ENCODE results near the gene ADAM33.

DNA sequence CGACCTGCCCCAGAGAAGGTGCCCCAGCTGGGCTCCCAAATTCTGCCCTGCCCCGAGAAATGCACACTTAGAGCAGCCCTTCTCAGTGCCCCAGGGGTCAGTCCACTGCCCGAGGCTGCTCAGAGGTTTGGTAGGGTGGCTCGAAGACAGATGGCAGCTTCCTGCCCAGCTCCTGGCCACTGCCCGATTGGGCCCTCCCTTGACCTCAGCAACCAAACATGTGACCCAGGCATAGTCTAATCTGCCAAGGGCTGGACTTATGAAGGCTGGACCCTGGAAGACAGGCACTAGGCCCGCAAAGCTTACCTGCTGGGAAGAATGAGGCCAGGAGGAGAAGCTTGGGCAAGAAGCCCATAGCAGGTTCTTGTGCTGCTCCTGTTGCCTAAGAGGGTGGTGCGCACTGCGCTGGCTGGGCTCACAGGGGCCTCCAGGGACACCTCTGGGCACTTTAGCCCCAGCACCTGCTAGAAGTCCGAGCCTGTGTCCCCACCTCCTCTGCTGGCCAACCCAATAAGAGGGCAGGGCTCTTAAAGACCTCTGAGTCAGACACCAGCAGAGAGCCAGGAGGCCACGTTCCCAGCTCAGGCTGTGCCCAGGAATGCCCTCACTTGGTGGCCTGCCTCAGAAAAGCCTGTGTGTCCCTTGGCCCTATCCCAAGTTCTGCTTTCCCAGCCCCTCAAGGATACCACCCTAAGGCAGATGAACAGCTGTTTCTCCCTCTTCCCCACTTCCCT, 25.1 kb upstream of the ADAM33 start:
- TF ChIP-seq EZH2 (IDR thresholded peaks at IDR 0.05; ENCODE audit: low read length, unreplicated experiment) = no peak
- TF ChIP-seq, protein P1, sequence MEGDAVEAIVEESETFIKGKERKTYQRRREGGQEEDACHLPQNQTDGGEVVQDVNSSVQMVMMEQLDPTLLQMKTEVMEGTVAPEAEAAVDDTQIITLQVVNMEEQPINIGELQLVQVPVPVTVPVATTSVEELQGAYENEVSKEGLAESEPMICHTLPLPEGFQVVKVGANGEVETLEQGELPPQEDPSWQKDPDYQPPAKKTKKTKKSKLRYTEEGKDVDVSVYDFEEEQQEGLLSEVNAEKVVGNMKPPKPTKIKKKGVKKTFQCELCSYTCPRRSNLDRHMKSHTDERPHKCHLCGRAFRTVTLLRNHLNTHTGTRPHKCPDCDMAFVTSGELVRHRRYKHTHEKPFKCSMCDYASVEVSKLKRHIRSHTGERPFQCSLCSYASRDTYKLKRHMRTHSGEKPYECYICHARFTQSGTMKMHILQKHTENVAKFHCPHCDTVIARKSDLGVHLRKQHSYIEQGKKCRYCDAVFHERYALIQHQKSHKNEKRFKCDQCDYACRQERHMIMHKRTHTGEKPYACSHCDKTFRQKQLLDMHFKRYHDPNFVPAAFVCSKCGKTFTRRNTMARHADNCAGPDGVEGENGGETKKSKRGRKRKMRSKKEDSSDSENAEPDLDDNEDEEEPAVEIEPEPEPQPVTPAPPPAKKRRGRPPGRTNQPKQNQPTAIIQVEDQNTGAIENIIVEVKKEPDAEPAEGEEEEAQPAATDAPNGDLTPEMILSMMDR (conservative IDR thresholded peaks at IDR 0.05; ENCODE audit: low read depth, low read length) = no peak
- no peak for TF ChIP-seq EZH2phosphoT487 (IDR thresholded peaks at IDR 0.05; ENCODE audit: borderline replicate concordance, low read length)

Measured in PC-3 (cell line).